ENCODE measurements around the gene ZNF579.

Gene ZNF579

GRCh38 chr19:55611983-55612645 is 31.5 kb upstream of the ZNF579 start:
- no peak for DNase-seq

- no peak for DNase-seq
Measured at GRCh38 chr19:55611300-55611982, 30.8 kb upstream of the ZNF579 start.

- no peak for DNase-seq
Measured at GRCh38 chr19:55609326-55609725, 28.7 kb upstream of the ZNF579 start.

- no peak for DNase-seq
Measured at GRCh38 chr19:55606817-55607216, 26.2 kb upstream of the ZNF579 start.

GRCh38 chr19:55606471-55606787 is 25.8 kb upstream of the ZNF579 start:
- no peak for DNase-seq

GRCh38 chr19:55605637-55606470 is 25.2 kb upstream of the ZNF579 start, which contains the start of gene ZNF865:
Gene ZNF865, plus strand, starts transcription at chr19:55605647. Its CDS starts 7,972 bp downstream, at chr19:55613619.
- DNase-seq: peak; percentile 72 to 76

GRCh38 chr19:55605207-55605636 is 24.6 kb upstream of the ZNF579 start:
- DNase-seq: peak; percentile 98

- no peak for DNase-seq
Measured at GRCh38 chr19:55603581-55604292, 23.1 kb upstream of the ZNF579 start.

GRCh38 chr19:55603115-55603514 is 22.5 kb upstream of the ZNF579 start:
- DNase-seq: no peak

GRCh38 chr19:55602104-55603001 is 21.7 kb upstream of the ZNF579 start:
- DNase-seq: no peak

- DNase-seq: no peak
Measured at GRCh38 chr19:55601084-55601483, 20.4 kb upstream of the ZNF579 start.

GRCh38 chr19:55600662-55601028 is 20.0 kb upstream of the ZNF579 start:
- DNase-seq: no peak

- peak; percentile 90 to 92 for DNase-seq
Measured at GRCh38 chr19:55599842-55600661, 19.4 kb upstream of the ZNF579 start, which contains the start of gene ZNF524. Gene ZNF524, plus strand, starts transcription at chr19:55600288. Its CDS starts 1,825 bp downstream, at chr19:55602113.

GRCh38 chr19:55599468-55599841 is 18.8 kb upstream of the ZNF579 start, which contains the start of gene FIZ1:
Gene FIZ1, minus strand, starts transcription at chr19:55599517. Its CDS starts 1,652 bp downstream, at chr19:55597865.
- DNase-seq: peak; percentile 98 to 99

GRCh38 chr19:55598719-55599467 is 18.2 kb upstream of the ZNF579 start:
- DNase-seq: peak; percentile 94 to 96

- no peak for DNase-seq
Measured at GRCh38 chr19:55598034-55598433, 17.4 kb upstream of the ZNF579 start.

- DNase-seq: no peak
Measured at GRCh38 chr19:55597501-55597921, 16.9 kb upstream of the ZNF579 start.

GRCh38 chr19:55596304-55596703 is 15.7 kb upstream of the ZNF579 start:
- DNase-seq: no peak

- no peak for DNase-seq
Measured at GRCh38 chr19:55594996-55595545, 14.4 kb upstream of the ZNF579 start.

Measured in CD4-positive, alpha-beta T cell treated with Interleukin-4 for 1 hour (primary cell).